Adrenal gland (tissue), 12 donors: ENCODE measurements around the gene DAZAP2. TPM values are rescaled to one million over a fixed set of nuclear protein-coding genes. Genes with fewer than 3 reads are reported as not detected.
"Not testable (repeated sequence)": the region's sequence is repeated elsewhere in the genome, so short reads cannot be mapped to it uniquely, and the experiment has no call there.

Source experiments
- DNase-seq, 7 donors: peaks; one replicate each; pipeline ENCODE4 v3.0.0-alpha.2; 2019 to 2020
- H3K27ac ChIP-seq, 5 donors: fragments of 200-600 bp; sonication (generic) in 4 of 5; 1 replicate in 3 of 5; 2 replicates in 2 of 5; pipeline versions ENCODE4 v1.5.1 to v1.8.0; 2016 to 2020; ENCODE audit warnings: mild to moderate bottlenecking in 1 of 5
- H3K27me3 ChIP-seq: fragments of 200-600 bp; 2 replicates; pipeline ENCODE4 v1.8.0; 2021
- H3K36me3 ChIP-seq, 2 donors: fragments of 200-600 bp; replicated peaks in 1 of 2; 1 replicate in 1 of 2; 2 replicates in 1 of 2; pipeline versions ENCODE4 v1.5.1 to v1.8.0; 2018 to 2022
- H3K4me1 ChIP-seq, 2 donors: fragments of 200-600 bp; replicated peaks in 1 of 2; 1 replicate in 1 of 2; 2 replicates in 1 of 2; pipeline versions ENCODE4 v1.5.1 to v1.8.0; 2018 to 2021
- H3K4me3 ChIP-seq, 4 donors: fragments of 200-600 bp; sonication (generic) in 3 of 4; one replicate each; pipeline ENCODE4 v1.5.1; 2016 to 2018
- H3K9me3 ChIP-seq, 3 donors: fragments of 200-600 bp; sonication (generic) in 1 of 3; replicated peaks in 1 of 3; 1 replicate in 2 of 3; 2 replicates in 1 of 3; pipeline versions ENCODE4 v1.5.1 to v1.8.0; 2016 to 2021
- POLR2A ChIP-seq, 2 donors: fragments of 450-650 bp; IDR thresholded peaks; one replicate each; pipeline ENCODE4 v1.6.1; 2017; ENCODE audit warnings: antibody characterized with exemption in 2 of 2, mild to moderate bottlenecking in 2 of 2, moderate library complexity in 1 of 2
- WGBS, 4 donors: extraction: QIAGEN DNeasy Blood & Tissue Kit in 2 of 4; methylation state at CpG; one replicate each; pipeline versions ENCODE4 v1.1.5 to v1.1.7; 2013 to 2017; 5-methylcytosine and 5-hydroxymethylcytosine counted together
- intact Hi-C, 2 donors: fragments of 100-400 bp; cut with DNase I; formaldehyde crosslinking; loops; one replicate each; pipeline versions ENCODE4 v1.14.1 to v1.15.0; 2022 to 2023
- polyA plus RNA-seq, 3 donors: library from polyadenylated mRNA; stranded (reverse); fragments of 200-250 nt in 2 of 3; fragments of 350-450 nt in 1 of 3; fragmentation: Illumina TruSeq in 1 of 3; extraction: RNeasy Lipid Tissue Mini Kit (QIAGEN cat#74804) in 1 of 3; gene quantifications; one replicate each; pipeline ENCODE4 v1.2.3, GENCODE V29; 2013 to 2014
- total RNA-seq, 9 donors: library from RNA; depleted of rRNA in 4 of 9; stranded (reverse); fragments of >200 nt in 4 of 9; fragments of 120-200 nt in 1 of 9; fragmentation: NEBNext Ultra II Directional in 1 of 9; extraction: Animal tissue kit (Norgen Biotek cat#: 25700) in 1 of 9; gene quantifications; one replicate each; pipeline versions ENCODE4 v1.1.0 to v1.2.4, GENCODE V29; 2013 to 2023
- TF ChIP-seq, protein P1 (sequence below), 6 experiments: fragments of 450-650 bp in 4 of 6; fragments of 200-600 bp in 2 of 6; sonication (generic) in 1 of 6; IDR thresholded peaks; 1 replicate in 5 of 6; 2 replicates in 1 of 6; pipeline versions ENCODE4 v1.5.1 to v1.8.0; 2016 to 2021; ENCODE audit warnings: antibody characterized with exemption in 6 of 6, mild to moderate bottlenecking in 2 of 6, moderate library complexity in 1 of 6
- donor health status: healthy with polysubstance abuse.
- donor health status: Bipolar disorder and iron deficiency.
- donor health status: DM: yes; HTN: yes; CAD: no.
- donor health status: DM: no; HTN: no; CAD: no.
- donor health status: DM: no; HTN: no; CAD: no.
- donor health status: DM: yes; HTN: yes; CAD: no.

Gene DAZAP2
- total and polyA plus RNA-seq, 12 donors, result 85.8 to 454 (median 210) TPM

DNA sequence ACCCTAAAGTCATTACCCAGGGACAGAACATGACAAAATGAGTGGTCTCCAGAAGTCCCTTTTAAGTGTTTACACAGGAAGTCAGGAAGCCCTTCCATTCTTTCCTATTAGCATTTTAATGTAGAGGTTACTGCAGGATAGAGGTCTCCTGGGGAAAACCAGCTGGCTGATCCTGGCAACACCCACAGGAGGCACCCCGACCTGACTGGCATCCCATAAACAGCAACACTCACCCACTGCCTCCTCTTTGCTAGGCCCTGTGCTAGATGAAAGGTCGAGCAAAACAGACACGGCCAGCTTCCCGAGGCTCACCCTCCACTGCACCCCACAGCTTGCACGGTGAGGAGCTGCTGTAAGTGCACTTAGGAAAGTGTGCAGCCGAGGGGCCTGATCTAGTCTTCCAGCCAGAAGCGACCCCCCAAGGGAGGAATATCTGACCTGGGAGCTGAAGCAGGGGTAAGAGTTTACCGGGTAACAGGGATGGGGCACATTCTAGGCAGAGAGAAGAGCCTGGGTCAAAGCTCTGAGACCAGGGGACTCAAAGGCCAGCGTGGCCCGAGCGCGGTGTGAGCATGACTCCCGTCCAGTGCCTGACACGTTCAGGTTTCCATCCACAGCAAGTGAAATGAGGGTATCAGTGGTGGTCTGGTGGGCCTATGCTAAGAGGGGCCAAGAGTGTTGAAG, 9.0 kb downstream of the DAZAP2 start:
- H3K27me3 ChIP-seq, result no peaks in the 10 kb centered on the region
- 71 to 78% (median 73%) methylated on average over 9 to 14 of the region's 14 CpGs for WGBS, 4 donors
- peaks cover 0 to 18% of the 10 kb centered on the region in 2 donors for H3K4me1 ChIP-seq
- DNase-seq, result no peak
- H3K36me3 ChIP-seq, result peaks cover 0 to 19% of the 10 kb centered on the region in 2 donors
- H3K27ac ChIP-seq, result peak overlapping the region in 1 of 5 donors; percentile 20
- intact Hi-C loops, result no loop called here
- no peak overlapping the region for H3K4me3 ChIP-seq
- TF ChIP-seq, protein P1, sequence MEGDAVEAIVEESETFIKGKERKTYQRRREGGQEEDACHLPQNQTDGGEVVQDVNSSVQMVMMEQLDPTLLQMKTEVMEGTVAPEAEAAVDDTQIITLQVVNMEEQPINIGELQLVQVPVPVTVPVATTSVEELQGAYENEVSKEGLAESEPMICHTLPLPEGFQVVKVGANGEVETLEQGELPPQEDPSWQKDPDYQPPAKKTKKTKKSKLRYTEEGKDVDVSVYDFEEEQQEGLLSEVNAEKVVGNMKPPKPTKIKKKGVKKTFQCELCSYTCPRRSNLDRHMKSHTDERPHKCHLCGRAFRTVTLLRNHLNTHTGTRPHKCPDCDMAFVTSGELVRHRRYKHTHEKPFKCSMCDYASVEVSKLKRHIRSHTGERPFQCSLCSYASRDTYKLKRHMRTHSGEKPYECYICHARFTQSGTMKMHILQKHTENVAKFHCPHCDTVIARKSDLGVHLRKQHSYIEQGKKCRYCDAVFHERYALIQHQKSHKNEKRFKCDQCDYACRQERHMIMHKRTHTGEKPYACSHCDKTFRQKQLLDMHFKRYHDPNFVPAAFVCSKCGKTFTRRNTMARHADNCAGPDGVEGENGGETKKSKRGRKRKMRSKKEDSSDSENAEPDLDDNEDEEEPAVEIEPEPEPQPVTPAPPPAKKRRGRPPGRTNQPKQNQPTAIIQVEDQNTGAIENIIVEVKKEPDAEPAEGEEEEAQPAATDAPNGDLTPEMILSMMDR (IDR thresholded peaks at IDR 0.05), result no peak
- no peak for TF ChIP-seq POLR2A (IDR thresholded peaks at IDR 0.05)
- no peaks in the 10 kb centered on the region for H3K9me3 ChIP-seq

GRCh38 chr12:51253276-51253675, 14.7 kb downstream of the DAZAP2 start:
- 90 to 100% (median 98%) methylated on average over 1 of the region's 1 CpG for WGBS, 4 donors
- TF ChIP-seq POLR2A (IDR thresholded peaks at IDR 0.05), result no peak
- TF ChIP-seq, protein P1 (IDR thresholded peaks at IDR 0.05), result no peak
- intact Hi-C loops, result no loop called here
- peak in 1 of 7 donors; percentile 1 for DNase-seq
- H3K27ac ChIP-seq, result no peak overlapping the region
- H3K4me1 ChIP-seq, result peaks cover 0 to 5% of the 10 kb centered on the region in 2 donors
- H3K9me3 ChIP-seq, result no peaks in the 10 kb centered on the region
- H3K4me3 ChIP-seq, result no peak overlapping the region
- H3K27me3 ChIP-seq, result no peaks in the 10 kb centered on the region
- H3K36me3 ChIP-seq, result no peaks in the 10 kb centered on the region

DNA sequence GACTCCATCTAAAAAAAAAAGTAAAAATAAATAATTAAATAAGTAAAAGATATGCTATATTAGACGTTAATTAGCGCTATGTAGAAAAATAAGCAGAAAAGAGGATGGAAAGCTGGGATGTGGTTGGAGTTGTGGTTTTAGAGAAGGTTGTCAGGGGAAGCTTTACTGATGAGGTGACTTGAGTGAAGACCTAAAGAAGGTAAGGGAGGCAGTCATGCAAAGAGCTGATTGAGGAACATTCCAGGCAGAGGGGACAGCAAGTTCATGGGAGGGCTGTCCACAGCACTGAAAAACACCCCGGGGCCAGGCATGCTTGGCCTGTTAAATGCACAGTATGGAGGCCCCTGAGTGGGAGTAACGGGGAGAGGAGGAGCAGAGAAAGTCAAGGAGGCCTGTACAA, 15.9 kb downstream of the DAZAP2 start:
- intact Hi-C loops, result no loop called here
- H3K27me3 ChIP-seq, result no peaks in the 10 kb centered on the region

DNA sequence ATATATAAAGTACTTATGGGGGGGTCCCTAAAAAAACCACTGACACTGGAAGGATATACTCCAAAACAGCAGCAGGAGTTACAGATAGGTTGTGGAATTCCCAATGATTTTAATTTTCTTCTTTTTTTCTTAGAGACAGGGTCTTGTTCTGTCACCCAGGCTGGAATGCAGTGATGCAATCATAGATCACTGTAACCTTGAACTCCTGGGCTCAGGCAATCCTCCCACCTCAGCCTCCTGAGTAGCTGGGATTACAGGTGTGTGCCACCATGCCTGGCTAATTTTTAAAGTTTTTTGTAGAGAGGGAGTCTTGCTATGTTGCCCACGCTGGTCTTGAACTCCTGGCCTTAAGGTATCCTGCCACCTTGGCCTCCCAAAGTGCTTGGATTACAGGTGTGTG, 21.0 kb downstream of the DAZAP2 start:
- intact Hi-C loops, result loop anchor here in 1 of 2 donors (5.0 kb wide), 1 partner anchor 83 kb away; no protein-coding TSS in a partner anchor
- H3K9me3 ChIP-seq, H3K4me1 ChIP-seq, H3K4me3 ChIP-seq, H3K36me3 ChIP-seq, H3K27me3 ChIP-seq, H3K27ac ChIP-seq, DNase-seq: not testable (repeated sequence)
- 89 to 100% (median 96%) methylated on average over 1 of the region's 1 CpG for WGBS, 4 donors

More for the DNA sequence above, 15.9 kb downstream of the DAZAP2 start:
- DNase-seq, result no peak
- WGBS, 4 donors, result 78 to 90% (median 83%) methylated on average over 4 of the region's 4 CpGs
- peaks cover 0 to 5% of the 10 kb centered on the region in 2 donors for H3K4me1 ChIP-seq
- TF ChIP-seq, protein P1 (IDR thresholded peaks at IDR 0.05), result no peak
- TF ChIP-seq POLR2A (IDR thresholded peaks at IDR 0.05), result no peak
- no peaks in the 10 kb centered on the region for H3K36me3 ChIP-seq
- H3K4me3 ChIP-seq, result no peak overlapping the region
- no peak overlapping the region for H3K27ac ChIP-seq
- H3K9me3 ChIP-seq, result no peaks in the 10 kb centered on the region

DNA sequence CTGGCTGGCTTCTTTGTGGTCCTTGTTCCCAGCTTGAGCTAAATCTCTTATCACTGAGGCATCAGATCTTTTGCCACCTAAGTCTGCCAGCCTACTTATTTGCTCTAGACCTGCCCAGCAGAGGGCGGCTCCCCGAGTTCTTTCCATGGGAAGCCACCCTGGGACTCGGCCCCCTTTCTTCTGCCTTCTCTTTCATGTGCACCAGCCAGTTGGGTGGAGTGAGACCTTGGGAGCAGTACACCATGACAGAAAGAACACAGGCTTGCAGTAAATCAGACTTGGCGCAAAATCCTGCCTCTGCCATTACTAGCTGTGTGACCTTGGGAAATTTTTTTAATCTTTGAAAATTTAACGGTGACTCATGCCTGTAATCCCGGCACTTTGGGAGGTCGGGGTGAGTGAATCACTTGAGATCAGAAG, 24.1 kb downstream of the DAZAP2 start:
- intact Hi-C loops, result no loop called here
- no peaks in the 10 kb centered on the region for H3K27me3 ChIP-seq

More for the DNA sequence above, 24.1 kb downstream of the DAZAP2 start:
- 22 to 28% (median 24%) methylated on average over 7 of the region's 7 CpGs for WGBS, 4 donors
- Histone ChIP-seq H3K4me3 (no peak overlapping the region), H3K4me1 (peaks cover 0 to 3% of the 10 kb centered on the region in 2 donors), H3K9me3 (no peaks in the 10 kb centered on the region), H3K27ac (peak overlapping the region in 4 of 5 donors; percentile 56 to 80 (median 70)), H3K36me3 (no peaks in the 10 kb centered on the region)
- DNase-seq, result peak; percentile 85 to 95 (median 94)
- TF ChIP-seq, protein P1 (IDR thresholded peaks at IDR 0.05), result peak in 5 of 6 experiments; percentile 47 to 64 (median 60)
- TF ChIP-seq POLR2A (IDR thresholded peaks at IDR 0.05), result peak in 1 of 2 donors; percentile 40
